AG08396 (cell line): ENCODE results near the gene KIAA0408.
"Not testable (repeated sequence)": the region's sequence is repeated elsewhere in the genome, so short reads cannot be mapped to it uniquely, and the experiment has no call there.

Source experiments
- DNase-seq: peaks from one replicate; pipeline ENCODE4 v3.0.0; 2012; ENCODE audit warnings: low spot score, mixed read lengths

KIAA0408 gene

GRCh38 chr6:127412016-127412415 is 47.2 kb downstream of the KIAA0408 start:
- DNase-seq: not testable (repeated sequence)
